ENCODE measurements around the gene RAB22A.

DNA sequence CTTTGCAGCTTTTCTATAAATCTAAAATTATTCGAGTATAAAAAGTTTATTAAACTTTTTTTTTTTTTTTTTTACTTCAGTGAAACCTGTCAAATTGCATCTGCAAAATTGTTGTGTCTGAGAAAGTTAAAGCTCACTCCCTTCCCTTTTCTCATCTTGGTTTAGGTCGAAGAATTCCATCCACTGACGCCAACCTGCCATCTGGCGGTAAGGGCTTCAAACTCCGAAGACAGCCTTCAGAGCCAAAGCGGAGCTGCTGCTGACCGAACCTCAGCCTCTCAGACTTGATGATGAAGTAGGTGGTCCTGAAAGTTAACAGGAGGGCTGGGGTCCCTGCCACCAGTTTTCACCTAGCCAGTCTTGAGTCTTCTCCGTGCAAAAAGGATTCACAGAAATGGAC, 49.9 kb downstream of the RAB22A start:
- TF ChIP-seq, protein P1, sequence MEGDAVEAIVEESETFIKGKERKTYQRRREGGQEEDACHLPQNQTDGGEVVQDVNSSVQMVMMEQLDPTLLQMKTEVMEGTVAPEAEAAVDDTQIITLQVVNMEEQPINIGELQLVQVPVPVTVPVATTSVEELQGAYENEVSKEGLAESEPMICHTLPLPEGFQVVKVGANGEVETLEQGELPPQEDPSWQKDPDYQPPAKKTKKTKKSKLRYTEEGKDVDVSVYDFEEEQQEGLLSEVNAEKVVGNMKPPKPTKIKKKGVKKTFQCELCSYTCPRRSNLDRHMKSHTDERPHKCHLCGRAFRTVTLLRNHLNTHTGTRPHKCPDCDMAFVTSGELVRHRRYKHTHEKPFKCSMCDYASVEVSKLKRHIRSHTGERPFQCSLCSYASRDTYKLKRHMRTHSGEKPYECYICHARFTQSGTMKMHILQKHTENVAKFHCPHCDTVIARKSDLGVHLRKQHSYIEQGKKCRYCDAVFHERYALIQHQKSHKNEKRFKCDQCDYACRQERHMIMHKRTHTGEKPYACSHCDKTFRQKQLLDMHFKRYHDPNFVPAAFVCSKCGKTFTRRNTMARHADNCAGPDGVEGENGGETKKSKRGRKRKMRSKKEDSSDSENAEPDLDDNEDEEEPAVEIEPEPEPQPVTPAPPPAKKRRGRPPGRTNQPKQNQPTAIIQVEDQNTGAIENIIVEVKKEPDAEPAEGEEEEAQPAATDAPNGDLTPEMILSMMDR (IDR thresholded peaks at IDR 0.05; ENCODE audit: insufficient read depth, low read length) = no peak
- TF ChIP-seq, protein P2, sequence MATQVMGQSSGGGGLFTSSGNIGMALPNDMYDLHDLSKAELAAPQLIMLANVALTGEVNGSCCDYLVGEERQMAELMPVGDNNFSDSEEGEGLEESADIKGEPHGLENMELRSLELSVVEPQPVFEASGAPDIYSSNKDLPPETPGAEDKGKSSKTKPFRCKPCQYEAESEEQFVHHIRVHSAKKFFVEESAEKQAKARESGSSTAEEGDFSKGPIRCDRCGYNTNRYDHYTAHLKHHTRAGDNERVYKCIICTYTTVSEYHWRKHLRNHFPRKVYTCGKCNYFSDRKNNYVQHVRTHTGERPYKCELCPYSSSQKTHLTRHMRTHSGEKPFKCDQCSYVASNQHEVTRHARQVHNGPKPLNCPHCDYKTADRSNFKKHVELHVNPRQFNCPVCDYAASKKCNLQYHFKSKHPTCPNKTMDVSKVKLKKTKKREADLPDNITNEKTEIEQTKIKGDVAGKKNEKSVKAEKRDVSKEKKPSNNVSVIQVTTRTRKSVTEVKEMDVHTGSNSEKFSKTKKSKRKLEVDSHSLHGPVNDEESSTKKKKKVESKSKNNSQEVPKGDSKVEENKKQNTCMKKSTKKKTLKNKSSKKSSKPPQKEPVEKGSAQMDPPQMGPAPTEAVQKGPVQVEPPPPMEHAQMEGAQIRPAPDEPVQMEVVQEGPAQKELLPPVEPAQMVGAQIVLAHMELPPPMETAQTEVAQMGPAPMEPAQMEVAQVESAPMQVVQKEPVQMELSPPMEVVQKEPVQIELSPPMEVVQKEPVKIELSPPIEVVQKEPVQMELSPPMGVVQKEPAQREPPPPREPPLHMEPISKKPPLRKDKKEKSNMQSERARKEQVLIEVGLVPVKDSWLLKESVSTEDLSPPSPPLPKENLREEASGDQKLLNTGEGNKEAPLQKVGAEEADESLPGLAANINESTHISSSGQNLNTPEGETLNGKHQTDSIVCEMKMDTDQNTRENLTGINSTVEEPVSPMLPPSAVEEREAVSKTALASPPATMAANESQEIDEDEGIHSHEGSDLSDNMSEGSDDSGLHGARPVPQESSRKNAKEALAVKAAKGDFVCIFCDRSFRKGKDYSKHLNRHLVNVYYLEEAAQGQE (IDR thresholded peaks at IDR 0.05; ENCODE audit: insufficient replicate concordance, low read depth) = no peak
